Mucosa of rectum (tissue), 2 donors: ENCODE data around the gene SLIT1.

Experiments
- H3K27ac ChIP-seq, 2 donors: one replicate each; pipeline ENCODE4 v1.7.0; 2013; ENCODE audit warnings: inconsistent platforms in 2 of 2, low read depth in 2 of 2, low read length in 2 of 2
- H3K27me3 ChIP-seq, 2 donors: one replicate each; pipeline ENCODE4 v1.7.0; 2013; ENCODE audit warnings: low read length in 2 of 2; ENCODE audit not compliant: control insufficient read depth in 2 of 2, insufficient read depth in 2 of 2
- H3K36me3 ChIP-seq, 2 donors: one replicate each; pipeline ENCODE4 v1.7.0; 2013; ENCODE audit warnings: low read length in 2 of 2; ENCODE audit not compliant: control insufficient read depth in 2 of 2, insufficient read depth in 2 of 2
- H3K4me1 ChIP-seq, 2 donors: one replicate each; pipeline ENCODE4 v1.7.0; 2013; ENCODE audit warnings: low read length in 2 of 2, mild to moderate bottlenecking in 1 of 2; ENCODE audit not compliant: control insufficient read depth in 2 of 2, insufficient read depth in 2 of 2
- H3K4me3 ChIP-seq, 2 donors: one replicate each; pipeline ENCODE4 v1.7.0; 2013; ENCODE audit warnings: low read length in 2 of 2
- H3K9ac ChIP-seq, 2 donors: one replicate each; pipeline ENCODE4 v1.7.0; 2013; ENCODE audit warnings: low read length in 2 of 2, low read depth in 1 of 2, mild to moderate bottlenecking in 1 of 2
- H3K9me3 ChIP-seq, 2 donors: one replicate each; pipeline ENCODE4 v1.7.0; 2013; ENCODE audit warnings: low read length in 2 of 2; ENCODE audit not compliant: control insufficient read depth in 2 of 2
- donor health status: healthy.
- donor health status: Normal muscosa, but diverticular disease.

The SLIT1 gene

GRCh38 chr10:97159646-97160305 is 26.0 kb downstream of the SLIT1 start:
- H3K9ac ChIP-seq, result no peak overlapping the region
- no peaks in the 10 kb centered on the region for H3K27me3 ChIP-seq
- no peak overlapping the region for H3K27ac ChIP-seq
- no peaks in the 10 kb centered on the region for H3K9me3 ChIP-seq
- H3K4me3 ChIP-seq, result no peak overlapping the region
- no peaks in the 10 kb centered on the region for H3K4me1 ChIP-seq
- no peaks in the 10 kb centered on the region for H3K36me3 ChIP-seq

DNA sequence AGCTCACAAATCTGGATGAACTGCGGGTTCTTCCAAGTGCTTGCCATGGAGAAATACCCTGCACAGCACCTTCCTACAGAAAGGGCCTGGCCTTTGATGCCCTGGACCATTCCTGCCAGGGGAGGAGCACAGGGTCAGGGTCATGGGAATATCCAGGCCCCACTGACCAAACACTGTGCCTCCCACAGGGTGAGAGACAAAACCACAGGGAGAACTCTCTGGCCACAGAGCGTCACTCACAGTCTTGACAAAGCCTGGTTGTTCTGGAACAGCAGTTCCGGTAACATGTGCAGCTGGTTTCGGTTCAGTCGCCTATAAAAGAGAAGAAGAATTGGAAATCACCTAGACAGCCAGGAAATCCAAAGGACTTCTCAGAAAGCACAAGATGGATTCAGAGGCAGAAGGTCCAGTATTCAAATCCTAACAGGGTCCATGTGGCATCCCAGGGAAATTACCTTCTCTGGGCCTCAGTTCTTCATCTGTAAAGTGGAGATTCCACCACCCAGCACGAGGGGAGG is 28.1 kb downstream of the SLIT1 start:
- Histone ChIP-seq H3K36me3 (no peaks in the 10 kb centered on the region), H3K27me3 (peaks cover 0 to 3% of the 10 kb centered on the region in 2 donors), H3K9me3 (no peaks in the 10 kb centered on the region), H3K4me3 (no peak overlapping the region), H3K4me1 (no peaks in the 10 kb centered on the region), H3K9ac (no peak overlapping the region), H3K27ac (no peak overlapping the region)

GRCh38 chr10:97154781-97155180 is 31.0 kb downstream of the SLIT1 start:
- no peak overlapping the region for H3K9ac ChIP-seq
- peaks cover 0 to 3% of the 10 kb centered on the region in 2 donors for H3K27me3 ChIP-seq
- no peaks in the 10 kb centered on the region for H3K9me3 ChIP-seq
- no peak overlapping the region for H3K4me3 ChIP-seq
- H3K4me1 ChIP-seq, result no peaks in the 10 kb centered on the region
- no peaks in the 10 kb centered on the region for H3K36me3 ChIP-seq
- no peak overlapping the region for H3K27ac ChIP-seq

DNA sequence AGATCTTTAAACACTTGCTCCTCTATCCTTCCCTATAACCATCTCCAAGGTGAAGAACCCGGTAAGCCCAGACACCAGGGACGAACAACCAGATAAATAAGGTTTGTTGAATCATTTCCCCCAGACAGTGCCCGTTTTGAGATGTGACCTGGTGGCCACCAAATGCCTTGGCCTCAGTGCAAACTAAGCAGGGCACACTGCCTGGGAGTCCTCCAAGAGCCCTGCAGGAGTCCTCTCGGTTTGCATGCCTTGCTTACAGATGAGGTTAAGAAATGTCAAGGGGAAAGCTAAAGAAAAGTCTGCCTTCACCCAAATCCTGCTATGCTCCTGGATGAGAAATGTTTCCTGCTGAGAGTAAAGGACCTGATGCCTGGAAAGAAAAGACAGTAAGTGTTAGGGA is 31.6 kb downstream of the SLIT1 start:
- Histone ChIP-seq H3K36me3 (no peaks in the 10 kb centered on the region), H3K9me3 (no peaks in the 10 kb centered on the region), H3K27me3 (peaks cover 0 to 3% of the 10 kb centered on the region in 2 donors), H3K4me3 (no peak overlapping the region), H3K27ac (no peak overlapping the region), H3K4me1 (no peaks in the 10 kb centered on the region), H3K9ac (no peak overlapping the region)

DNA sequence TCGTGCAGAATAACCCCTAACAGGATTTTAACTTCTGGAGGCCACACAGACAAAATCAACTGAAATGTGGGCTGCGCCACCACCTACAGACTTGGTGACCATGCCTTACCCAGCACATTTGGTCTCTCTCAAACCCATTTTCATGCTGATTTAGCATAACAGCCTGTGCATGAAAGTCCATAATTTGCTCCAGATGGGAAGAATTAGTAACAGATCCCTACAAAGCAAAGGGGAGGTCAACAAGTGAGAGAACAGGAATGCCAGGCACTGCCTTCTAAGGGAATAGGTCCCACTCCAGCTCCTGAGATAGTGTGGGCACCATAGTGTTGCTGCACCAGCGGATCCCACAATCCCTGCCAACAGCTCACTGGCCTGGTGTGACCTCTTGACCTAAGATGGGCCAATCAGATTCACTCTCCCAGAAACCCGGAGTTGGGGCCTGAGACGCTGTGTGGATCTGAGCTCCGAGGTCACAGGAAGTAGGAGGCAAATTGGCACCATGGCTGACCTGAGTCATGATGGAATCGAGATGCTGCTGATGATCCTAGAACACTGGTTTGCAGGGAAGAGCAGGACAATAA is 32.4 kb downstream of the SLIT1 start:
- no peak overlapping the region for H3K27ac ChIP-seq
- H3K9ac ChIP-seq, result no peak overlapping the region
- H3K4me1 ChIP-seq, result no peaks in the 10 kb centered on the region
- no peaks in the 10 kb centered on the region for H3K9me3 ChIP-seq
- no peaks in the 10 kb centered on the region for H3K36me3 ChIP-seq
- H3K4me3 ChIP-seq, result no peak overlapping the region
- peaks cover 0 to 3% of the 10 kb centered on the region in 2 donors for H3K27me3 ChIP-seq

GRCh38 chr10:97151307-97151914 is 34.3 kb downstream of the SLIT1 start:
- Histone ChIP-seq H3K27me3 (peaks cover 3% of the 10 kb centered on the region in 2 donors), H3K36me3 (no peaks in the 10 kb centered on the region), H3K9me3 (no peaks in the 10 kb centered on the region), H3K4me1 (no peaks in the 10 kb centered on the region), H3K9ac (no peak overlapping the region), H3K27ac (no peak overlapping the region), H3K4me3 (no peak overlapping the region)

DNA sequence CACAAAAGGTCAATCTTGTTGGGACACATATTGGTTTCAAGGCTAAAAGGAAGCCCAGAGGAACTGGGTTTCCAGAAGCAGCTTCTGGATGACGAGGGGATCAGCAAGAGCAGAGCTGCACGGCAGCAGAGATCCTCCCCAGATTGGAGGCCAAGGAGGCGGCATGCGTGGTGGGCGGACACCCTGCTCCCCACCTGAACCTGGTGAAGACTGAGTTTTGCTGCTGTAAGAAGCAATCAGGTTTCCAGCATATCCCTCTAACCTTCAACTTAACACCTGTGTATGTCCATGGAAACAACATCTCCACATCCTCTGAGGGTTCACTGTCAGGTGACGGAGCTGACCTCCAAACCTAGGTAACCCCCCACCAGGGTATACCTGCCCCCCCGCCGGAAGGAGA is 35.1 kb downstream of the SLIT1 start:
- H3K27me3 ChIP-seq, result peaks cover 3% of the 10 kb centered on the region in 2 donors
- no peaks in the 10 kb centered on the region for H3K36me3 ChIP-seq
- no peak overlapping the region for H3K4me3 ChIP-seq
- no peaks in the 10 kb centered on the region for H3K4me1 ChIP-seq
- no peak overlapping the region for H3K9ac ChIP-seq
- no peak overlapping the region for H3K27ac ChIP-seq
- no peaks in the 10 kb centered on the region for H3K9me3 ChIP-seq

- H3K4me3 ChIP-seq, result no peak overlapping the region
- no peaks in the 10 kb centered on the region for H3K4me1 ChIP-seq
- H3K27me3 ChIP-seq, result peaks cover 3% of the 10 kb centered on the region in 2 donors
- H3K9ac ChIP-seq, result no peak overlapping the region
- no peaks in the 10 kb centered on the region for H3K36me3 ChIP-seq
- no peak overlapping the region for H3K27ac ChIP-seq
- H3K9me3 ChIP-seq, result no peaks in the 10 kb centered on the region
Observed at GRCh38 chr10:97150013-97150595, 35.7 kb downstream of the SLIT1 start.

DNA sequence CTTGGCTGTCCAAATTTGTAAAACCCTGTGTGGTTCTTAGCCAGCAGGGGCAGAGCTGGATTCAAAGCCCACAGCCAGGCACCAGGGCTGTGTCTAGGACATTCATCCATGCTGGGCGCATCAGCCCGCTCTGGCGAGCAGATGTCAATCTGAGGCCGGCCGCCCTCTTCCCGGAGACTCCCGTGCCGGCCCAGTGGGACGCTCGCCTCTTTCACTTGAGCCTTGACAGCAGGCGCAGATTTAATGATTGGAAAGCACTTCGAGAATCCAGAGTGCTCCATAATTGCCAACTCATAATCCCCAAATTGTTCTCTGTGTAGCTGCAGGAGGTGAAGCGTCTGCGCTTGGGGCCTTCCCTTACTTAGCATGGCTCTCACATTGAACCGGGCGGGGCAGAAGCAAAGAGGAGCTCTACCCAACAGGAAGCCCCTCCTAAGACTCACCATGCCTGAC is 36.7 kb downstream of the SLIT1 start:
- Histone ChIP-seq H3K4me1 (no peaks in the 10 kb centered on the region), H3K36me3 (no peaks in the 10 kb centered on the region), H3K27ac (no peak overlapping the region), H3K9ac (no peak overlapping the region), H3K9me3 (no peaks in the 10 kb centered on the region), H3K27me3 (peaks cover 3% of the 10 kb centered on the region in 2 donors), H3K4me3 (no peak overlapping the region)

- Histone ChIP-seq H3K9ac (no peak overlapping the region), H3K4me1 (no peaks in the 10 kb centered on the region), H3K36me3 (no peaks in the 10 kb centered on the region), H3K9me3 (no peaks in the 10 kb centered on the region), H3K4me3 (no peak overlapping the region), H3K27ac (no peak overlapping the region), H3K27me3 (peaks cover 7 to 9% of the 10 kb centered on the region in 2 donors)
Observed at GRCh38 chr10:97144297-97144696, 41.5 kb downstream of the SLIT1 start.
